Renal cortex interstitium (tissue), 11 donors: Measurements from ENCODE around the gene DYNC1LI2. TPM values are rescaled to one million over a fixed set of nuclear protein-coding genes. Genes with fewer than 3 reads are reported as not detected.

ENCODE experiments used
- DNase-seq, 11 donors: peaks; one replicate each; pipeline ENCODE4 v3.0.0-alpha.2; 2013; ENCODE audit warnings: low read depth in 9 of 11, low spot score in 4 of 11; ENCODE audit errors: extremely low read depth in 1 of 11
- polyA plus RNA-seq, 3 donors: library from polyadenylated mRNA; unstranded; fragments of 120-200 nt; gene quantifications; one replicate each; pipeline ENCODE4 v1.2.1, GENCODE V29; 2013; ENCODE audit not compliant: insufficient read length in 3 of 3

DYNC1LI2 gene
- polyA plus RNA-seq, 3 donors = 109 to 156 (median 115) TPM

DNA sequence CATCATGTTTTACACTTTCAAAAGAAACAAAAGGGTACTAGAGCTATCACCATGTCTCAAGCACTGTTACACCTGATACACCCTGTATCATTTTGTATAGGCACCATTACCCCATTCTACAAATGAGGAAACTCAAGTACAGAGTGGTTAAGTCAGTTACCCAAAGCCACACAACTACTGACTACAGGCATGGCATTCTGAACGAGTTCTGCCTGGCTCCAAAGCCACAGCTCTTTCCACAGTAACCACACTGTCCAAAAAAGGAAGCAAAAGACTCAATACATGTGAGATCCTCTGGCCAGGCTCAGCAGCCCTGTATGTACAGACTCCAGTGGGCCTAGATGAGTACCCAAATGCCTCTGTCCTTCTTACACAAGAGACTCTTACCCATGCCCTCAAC lies 4.7 kb downstream of the DYNC1LI2 start:
- no peak for DNase-seq

GRCh38 chr16:66746048-66746447 lies 5.4 kb downstream of the DYNC1LI2 start:
- no peak for DNase-seq

DNA sequence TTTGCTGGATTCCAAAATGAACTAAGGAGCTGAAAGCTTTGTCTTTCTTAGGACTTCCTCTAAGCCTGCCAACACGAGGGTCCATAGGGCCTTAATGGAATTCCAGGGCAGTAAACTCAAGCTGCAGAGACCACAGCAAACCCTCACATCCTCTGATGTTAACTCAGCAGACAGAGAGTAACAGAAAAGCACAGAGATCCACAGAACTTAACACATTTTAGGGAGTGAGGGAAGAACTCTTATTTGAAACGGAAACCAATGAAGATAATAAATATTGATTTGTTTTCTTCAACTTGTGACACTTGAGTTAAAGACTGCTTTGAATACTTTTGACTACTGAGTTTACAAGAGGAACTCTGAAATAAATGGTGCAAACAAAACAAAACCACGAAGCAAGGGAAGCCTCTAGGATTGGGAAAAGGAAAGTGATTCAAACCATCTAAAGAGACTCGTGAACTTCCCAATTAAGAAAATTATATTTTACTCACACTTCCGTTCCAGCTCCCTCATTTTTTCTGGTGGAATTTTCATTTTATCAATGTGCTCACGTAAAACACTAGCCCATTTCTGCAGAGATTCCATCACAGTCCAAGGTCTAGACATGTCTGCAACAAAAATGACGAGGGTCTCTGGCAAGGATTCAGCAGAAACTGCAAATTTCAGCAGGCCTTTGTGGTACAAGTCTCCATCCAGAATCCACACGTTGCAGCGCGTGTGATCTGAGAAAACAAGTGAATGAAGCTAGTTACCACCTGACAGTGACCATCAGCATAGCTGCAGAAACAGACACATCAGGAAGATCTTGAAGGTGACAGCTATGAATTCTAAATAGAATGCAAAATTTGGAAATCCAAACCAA lies 9.2 kb downstream of the DYNC1LI2 start:
- no peak for DNase-seq

GRCh38 chr16:66741169-66741900 lies 10.1 kb downstream of the DYNC1LI2 start:
- peak in 5 of 11 donors; percentile 37 to 55 (median 43) for DNase-seq

GRCh38 chr16:66740533-66740932 lies 10.9 kb downstream of the DYNC1LI2 start:
- DNase-seq = no peak

DNA sequence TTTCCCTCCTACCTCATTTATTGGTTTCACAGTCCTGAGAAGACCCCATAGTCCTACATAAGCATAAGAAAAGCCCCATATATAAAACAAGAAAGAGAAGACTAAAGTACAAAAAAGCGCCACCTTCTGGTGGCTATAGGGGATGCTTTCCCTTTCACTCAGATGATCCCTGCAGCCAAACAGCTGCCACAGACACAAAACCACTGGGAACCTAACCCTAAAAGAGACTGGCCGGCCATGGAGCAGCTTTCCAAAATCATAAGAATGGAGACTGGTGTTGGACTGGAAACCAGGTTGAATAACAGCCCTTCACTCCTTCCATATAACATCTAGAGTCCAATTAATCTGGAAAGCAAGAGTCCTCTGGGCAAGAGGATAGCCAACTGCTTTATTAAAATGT lies 11.4 kb downstream of the DYNC1LI2 start:
- DNase-seq = no peak

- no peak for DNase-seq
Observed at GRCh38 chr16:66735891-66736290, 15.5 kb downstream of the DYNC1LI2 start.

DNA sequence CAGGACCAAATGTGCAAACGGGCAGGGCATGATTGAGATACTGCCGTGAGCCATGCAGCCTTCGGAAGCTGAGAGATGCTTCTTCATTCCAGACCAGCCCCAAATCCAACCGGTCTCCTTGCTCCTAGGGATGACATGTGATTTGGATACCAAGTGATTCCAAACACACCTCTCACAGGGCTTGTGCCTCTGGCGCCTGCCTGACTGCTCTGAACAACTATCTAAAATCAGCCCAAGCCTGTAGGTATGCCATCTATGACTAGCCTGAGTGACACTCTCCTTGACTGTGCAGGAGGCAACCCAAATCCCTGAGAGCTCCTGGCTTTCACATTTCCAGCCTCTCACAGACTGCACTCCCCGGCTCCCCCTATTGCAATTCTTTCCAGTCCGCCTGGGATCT lies 20.3 kb downstream of the DYNC1LI2 start:
- DNase-seq = no peak

- DNase-seq = no peak
Observed at GRCh38 chr16:66728804-66729203, 22.6 kb downstream of the DYNC1LI2 start.

- no peak for DNase-seq
Observed at GRCh38 chr16:66728117-66728787, 23.2 kb downstream of the DYNC1LI2 start.

GRCh38 chr16:66720766-66721165 lies 30.6 kb downstream of the DYNC1LI2 start:
- no peak for DNase-seq

GRCh38 chr16:66719246-66719645 lies 32.2 kb downstream of the DYNC1LI2 start:
- DNase-seq = no peak

- no peak for DNase-seq
Observed at GRCh38 chr16:66717776-66718175, 33.6 kb downstream of the DYNC1LI2 start.

- DNase-seq = no peak
Observed at GRCh38 chr16:66717112-66717675, 34.2 kb downstream of the DYNC1LI2 start.

- DNase-seq = no peak
Observed at GRCh38 chr16:66714654-66715307, 36.6 kb downstream of the DYNC1LI2 start.

DNA sequence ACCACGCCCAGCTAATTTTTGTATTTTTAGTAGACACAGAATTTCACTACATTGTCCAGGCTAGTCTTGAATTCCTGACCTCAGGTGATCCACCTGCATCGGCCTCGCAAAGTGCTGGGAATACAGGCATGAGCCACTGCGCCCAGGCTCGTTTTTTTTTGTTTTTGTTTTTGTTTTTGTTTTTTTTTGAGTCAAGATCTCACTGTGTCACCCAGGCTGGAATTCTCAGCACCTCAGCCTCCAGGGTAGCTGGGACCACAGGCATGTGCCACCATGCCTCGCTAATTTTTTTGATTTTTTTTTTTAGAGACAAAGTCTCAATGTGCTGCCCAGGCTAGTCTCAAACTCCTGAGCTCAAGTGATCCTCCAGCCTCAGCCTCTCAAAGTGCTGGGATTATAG lies 37.3 kb downstream of the DYNC1LI2 start:
- no peak for DNase-seq

DNA sequence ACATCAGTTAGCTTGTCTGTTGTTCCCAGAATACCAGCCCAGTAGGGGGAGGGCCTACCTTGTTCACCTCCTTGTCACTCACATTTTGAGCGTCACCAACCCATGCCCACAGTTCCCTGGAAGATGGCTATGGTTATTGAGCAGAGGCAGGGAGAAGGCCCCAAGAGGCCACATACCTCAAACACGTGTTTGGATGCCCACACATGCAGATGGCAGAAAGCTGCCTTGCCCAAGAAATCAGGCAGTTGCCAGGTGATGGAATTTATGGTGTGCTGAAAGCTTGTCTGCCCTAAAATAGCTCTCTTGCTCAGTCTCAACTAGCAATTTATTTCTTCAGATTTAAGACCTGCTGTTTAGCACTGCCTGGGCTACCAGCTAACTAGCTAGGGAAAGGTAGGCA lies 38.3 kb downstream of the DYNC1LI2 start:
- DNase-seq = no peak

GRCh38 chr16:66712512-66712911 lies 38.9 kb downstream of the DYNC1LI2 start:
- no peak for DNase-seq

GRCh38 chr16:66711581-66711980 lies 39.8 kb downstream of the DYNC1LI2 start:
- no peak for DNase-seq
